Left ventricle myocardium inferior (tissue), 1 donor: ENCODE measurements around the gene FAXC. TPM values are rescaled to one million over a fixed set of nuclear protein-coding genes. Genes with fewer than 3 reads are reported as not detected.
"Not testable (repeated sequence)": the region's sequence is repeated elsewhere in the genome, so short reads cannot be mapped to it uniquely, and the experiment has no call there.

Experiments used
- DNase-seq: peaks from one replicate; pipeline ENCODE4 v3.0.0-alpha.2; 2020
- H3K27ac ChIP-seq: fragments of 200-600 bp; replicated peaks from 2 replicates; pipeline ENCODE4 v1.8.0; 2021
- H3K27me3 ChIP-seq: fragments of 200-600 bp; 2 replicates; pipeline ENCODE4 v1.8.0; 2021; ENCODE audit warnings: low read depth
- H3K36me3 ChIP-seq: fragments of 200-600 bp; 2 replicates; pipeline ENCODE4 v1.8.0; 2021
- H3K4me1 ChIP-seq: fragments of 200-600 bp; 2 replicates; pipeline ENCODE4 v1.8.0; 2021
- H3K4me3 ChIP-seq: fragments of 200-600 bp; 2 replicates; pipeline ENCODE4 v1.8.0; 2021; ENCODE audit warnings: mild to moderate bottlenecking, moderate library complexity
- H3K9me3 ChIP-seq: fragments of 200-600 bp; replicated peaks from 2 replicates; pipeline ENCODE4 v1.8.0; 2021
- intact Hi-C: fragments of 100-400 bp; cut with micrococcal nuclease; formaldehyde crosslinking; loops from one replicate; pipeline ENCODE4 v1.11.0; 2022
- total RNA-seq: library from RNA; stranded (reverse); fragmentation: NEBNext Ultra II Directional; extraction: Animal tissue kit (Norgen Biotek cat#: 25700); gene quantifications from one replicate; pipeline ENCODE4 v1.2.1, GENCODE V29; 2021
- TF ChIP-seq, protein P1 (sequence below): fragments of 200-600 bp; IDR thresholded peaks from 2 replicates; pipeline ENCODE4 v1.8.0; 2021; ENCODE audit warnings: antibody characterized with exemption, mild to moderate bottlenecking, borderline replicate concordance
- donor health status: DM: no; HTN: yes; CAD: no; lungs with severe emphysema.

Gene FAXC
- total RNA-seq, 1 donor from 2014 or later, result 0.49 TPM

GRCh38 chr6:99270826-99271225 lies 78.6 kb downstream of the FAXC start:
- TF ChIP-seq, protein P1, sequence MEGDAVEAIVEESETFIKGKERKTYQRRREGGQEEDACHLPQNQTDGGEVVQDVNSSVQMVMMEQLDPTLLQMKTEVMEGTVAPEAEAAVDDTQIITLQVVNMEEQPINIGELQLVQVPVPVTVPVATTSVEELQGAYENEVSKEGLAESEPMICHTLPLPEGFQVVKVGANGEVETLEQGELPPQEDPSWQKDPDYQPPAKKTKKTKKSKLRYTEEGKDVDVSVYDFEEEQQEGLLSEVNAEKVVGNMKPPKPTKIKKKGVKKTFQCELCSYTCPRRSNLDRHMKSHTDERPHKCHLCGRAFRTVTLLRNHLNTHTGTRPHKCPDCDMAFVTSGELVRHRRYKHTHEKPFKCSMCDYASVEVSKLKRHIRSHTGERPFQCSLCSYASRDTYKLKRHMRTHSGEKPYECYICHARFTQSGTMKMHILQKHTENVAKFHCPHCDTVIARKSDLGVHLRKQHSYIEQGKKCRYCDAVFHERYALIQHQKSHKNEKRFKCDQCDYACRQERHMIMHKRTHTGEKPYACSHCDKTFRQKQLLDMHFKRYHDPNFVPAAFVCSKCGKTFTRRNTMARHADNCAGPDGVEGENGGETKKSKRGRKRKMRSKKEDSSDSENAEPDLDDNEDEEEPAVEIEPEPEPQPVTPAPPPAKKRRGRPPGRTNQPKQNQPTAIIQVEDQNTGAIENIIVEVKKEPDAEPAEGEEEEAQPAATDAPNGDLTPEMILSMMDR, result no peak
- no peaks in the 10 kb centered on the region for H3K4me1 ChIP-seq
- intact Hi-C loops, result no loop called here
- H3K27ac ChIP-seq, result no peak overlapping the region
- peaks cover 21% of the 10 kb centered on the region for H3K9me3 ChIP-seq
- peaks cover 14% of the 10 kb centered on the region for H3K27me3 ChIP-seq
- H3K36me3 ChIP-seq, result no peaks in the 10 kb centered on the region
- no peak overlapping the region for H3K4me3 ChIP-seq
- no peak for DNase-seq

DNA sequence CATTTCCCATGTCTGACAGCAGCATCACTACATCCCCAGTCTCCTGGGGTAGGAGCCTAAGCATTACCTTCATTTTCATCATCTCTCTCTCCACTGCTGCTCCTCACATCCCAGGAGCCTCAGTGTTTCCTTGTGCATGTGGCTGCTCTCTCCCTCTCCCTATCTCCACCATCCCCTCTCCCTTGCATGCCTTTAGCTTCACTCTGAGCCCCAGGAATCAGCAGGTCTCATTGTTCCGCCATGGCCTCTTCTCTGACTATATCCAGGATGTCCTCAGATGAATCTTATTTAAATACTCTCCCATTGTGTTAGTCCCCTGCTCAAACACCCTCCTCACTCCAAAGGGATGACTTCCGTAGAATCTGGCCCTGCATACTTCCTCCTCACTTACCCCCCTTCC lies 79.4 kb downstream of the FAXC start:
- Histone ChIP-seq H3K9me3 (peaks cover 21% of the 10 kb centered on the region), H3K27ac (no peak overlapping the region), H3K36me3 (no peaks in the 10 kb centered on the region), H3K4me3 (no peak overlapping the region), H3K27me3 (peaks cover 6% of the 10 kb centered on the region), H3K4me1 (no peaks in the 10 kb centered on the region)
- TF ChIP-seq, protein P1, result no peak
- intact Hi-C loops, result no loop called here
- DNase-seq, result no peak

DNA sequence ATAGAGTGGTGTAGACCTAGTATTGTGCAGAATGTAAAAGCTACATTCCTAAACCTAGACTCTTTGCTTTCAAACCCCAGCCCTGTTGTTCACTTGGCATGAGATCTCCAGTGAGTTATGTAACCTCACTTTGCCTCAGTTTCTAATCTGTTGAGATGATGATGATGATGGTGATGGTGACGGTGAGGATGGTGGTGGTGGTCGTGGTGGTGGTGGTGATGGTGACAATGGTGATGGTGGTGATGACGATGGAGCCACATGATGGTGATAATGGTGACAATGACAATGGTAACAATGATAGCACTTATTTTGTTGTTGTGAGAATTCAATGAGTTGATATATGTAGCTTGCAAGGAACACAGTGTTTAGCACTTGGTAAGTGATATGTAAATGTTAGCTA lies 80.3 kb downstream of the FAXC start:
- Histone ChIP-seq H3K27ac (no peak overlapping the region), H3K27me3 (peaks cover 4% of the 10 kb centered on the region), H3K36me3 (no peaks in the 10 kb centered on the region), H3K9me3 (peaks cover 21% of the 10 kb centered on the region), H3K4me3 (no peak overlapping the region), H3K4me1 (no peaks in the 10 kb centered on the region)
- DNase-seq, result no peak
- TF ChIP-seq, protein P1, result no peak
- intact Hi-C loops, result no loop called here

- H3K4me3 ChIP-seq, H3K27me3 ChIP-seq, H3K36me3 ChIP-seq, H3K27ac ChIP-seq, H3K4me1 ChIP-seq, intact Hi-C loops, DNase-seq: not testable (repeated sequence)
- H3K9me3 ChIP-seq, result peaks cover 21% of the 10 kb centered on the region
Observed at GRCh38 chr6:99266996-99267395, 82.5 kb downstream of the FAXC start.

- H3K4me1 ChIP-seq, H3K36me3 ChIP-seq, H3K27ac ChIP-seq, H3K27me3 ChIP-seq, H3K4me3 ChIP-seq, intact Hi-C loops, DNase-seq: not testable (repeated sequence)
- H3K9me3 ChIP-seq, result peaks cover 21% of the 10 kb centered on the region
Observed at GRCh38 chr6:99265447-99265846, 84.0 kb downstream of the FAXC start.

GRCh38 chr6:99254616-99255550 lies 94.6 kb downstream of the FAXC start:
- TF ChIP-seq, protein P1, result no peak
- DNase-seq, result no peak
- no peak overlapping the region for H3K4me3 ChIP-seq
- H3K4me1 ChIP-seq, result no peaks in the 10 kb centered on the region
- H3K36me3 ChIP-seq, result no peaks in the 10 kb centered on the region
- intact Hi-C loops, result no loop called here
- H3K27ac ChIP-seq, result no peak overlapping the region
- peaks cover 4% of the 10 kb centered on the region for H3K9me3 ChIP-seq
- peaks cover 14% of the 10 kb centered on the region for H3K27me3 ChIP-seq
